Anterior cingulate cortex (tissue), 58 donors: ENCODE data around the gene EEF1B2.
"Not testable (repeated sequence)": the region's sequence is repeated elsewhere in the genome, so short reads cannot be mapped to it uniquely, and the experiment has no call there.

Experiments
- DNase-seq, 58 donors: peaks; one replicate each; lab custom pipeline; 2025; lab: John Stamatoyannopoulos, UW

EEF1B2 gene

DNA sequence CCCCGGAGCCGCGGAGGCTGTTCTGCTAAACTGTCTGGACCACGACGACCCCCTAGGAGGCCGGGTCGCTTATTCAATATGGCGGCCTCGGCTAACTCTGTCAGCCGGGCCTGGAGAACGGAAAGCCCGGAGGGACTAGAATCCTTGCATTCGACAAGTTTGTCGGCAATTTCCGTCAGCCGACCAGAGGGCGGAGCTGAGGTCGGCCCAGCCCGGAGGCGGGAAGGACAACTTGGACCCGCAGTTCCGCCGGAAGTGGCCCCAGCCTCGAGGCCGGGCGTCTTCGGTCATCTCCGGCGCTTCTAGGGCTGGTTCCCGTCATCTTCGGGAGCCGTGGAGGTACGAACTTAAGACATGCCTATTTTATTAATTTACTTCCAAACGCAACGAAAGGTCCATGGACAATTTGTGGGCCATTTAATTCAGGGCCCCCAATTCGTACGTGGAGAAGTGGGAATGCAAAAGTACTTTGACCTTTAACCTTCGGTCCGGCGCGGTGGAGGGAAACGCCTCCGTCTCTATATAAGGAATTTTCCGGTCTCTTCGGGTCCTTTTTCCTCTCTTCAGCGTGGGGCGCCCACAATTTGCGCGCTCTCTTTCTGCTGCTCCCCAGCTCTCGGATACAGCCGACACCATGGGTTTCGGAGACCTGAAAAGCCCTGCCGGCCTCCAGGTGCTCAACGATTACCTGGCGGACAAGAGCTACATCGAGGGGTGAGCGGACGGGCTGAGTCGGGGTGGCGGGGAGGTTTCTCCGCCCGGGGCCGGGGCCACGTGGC, at the start of gene EEF1B2, which contains the start of gene NDUFS1:
EEF1B2 (plus strand) TSS at position 550 of the 779 bp plus-strand sequence; CDS start at position 635, 85 bp downstream.
NDUFS1 (minus strand) TSS at position 99 of the 779 bp plus-strand sequence. CDS start 5,766 bp downstream, outside the sequence.
- DNase-seq = peak; percentile 50 to 99 (median 97)

- no peak for DNase-seq
These were observed 47.6 kb upstream of the EEF1B2 start for GRCh38 chr2:206112108-206112507.

- no peak for DNase-seq
These were observed 46.7 kb upstream of the EEF1B2 start for GRCh38 chr2:206112846-206113547.

DNA sequence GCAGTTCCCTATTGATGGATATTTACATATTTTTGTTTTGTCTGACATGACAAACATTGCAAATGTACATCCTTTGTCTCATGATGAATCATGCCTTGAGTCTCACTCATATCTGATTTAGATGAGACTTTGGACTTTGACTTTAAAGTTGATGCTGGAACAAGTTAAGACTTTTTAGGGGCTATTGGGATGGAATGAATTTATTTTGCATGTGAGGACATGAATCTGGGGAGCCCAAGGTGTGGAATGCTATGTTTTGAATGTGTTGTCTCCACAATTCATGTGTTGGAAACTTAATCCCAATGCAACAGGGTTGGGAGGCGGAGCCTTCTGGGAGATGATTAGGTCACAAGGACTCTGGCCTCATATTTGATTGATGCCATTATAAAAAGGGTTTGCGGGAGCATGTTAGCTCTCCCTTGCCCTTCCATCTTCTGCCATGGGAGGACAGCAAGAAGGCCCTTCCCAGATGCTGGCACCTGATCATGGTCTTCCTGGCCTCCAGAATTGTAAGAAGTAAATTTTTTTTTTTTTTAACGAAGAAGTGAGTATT, 44.6 kb upstream of the EEF1B2 start:
- DNase-seq = no peak

- no peak for DNase-seq
These were observed 43.4 kb upstream of the EEF1B2 start for GRCh38 chr2:206116278-206116677.

- not testable (repeated sequence) for DNase-seq
These were observed 37.1 kb upstream of the EEF1B2 start for GRCh38 chr2:206122569-206122968.

- no peak for DNase-seq
These were observed 33.8 kb upstream of the EEF1B2 start for GRCh38 chr2:206125901-206126300.

- DNase-seq = no peak
These were observed 32.0 kb upstream of the EEF1B2 start for GRCh38 chr2:206127656-206128055.

- peak in 1 of 58 donors; percentile 1 for DNase-seq
These were observed 16.2 kb upstream of the EEF1B2 start for GRCh38 chr2:206143451-206143850.

GRCh38 chr2:206144383-206144782, 15.3 kb upstream of the EEF1B2 start:
- no peak for DNase-seq

- no peak for DNase-seq
These were observed 14.0 kb upstream of the EEF1B2 start for GRCh38 chr2:206145665-206146064.

- DNase-seq = no peak
These were observed 10.4 kb upstream of the EEF1B2 start for GRCh38 chr2:206149330-206149729.

GRCh38 chr2:206150168-206150567, 9.5 kb upstream of the EEF1B2 start:
- DNase-seq = no peak

GRCh38 chr2:206150631-206151030, 9.1 kb upstream of the EEF1B2 start:
- no peak for DNase-seq

GRCh38 chr2:206154197-206154596, 5.5 kb upstream of the EEF1B2 start:
- DNase-seq = no peak

DNA sequence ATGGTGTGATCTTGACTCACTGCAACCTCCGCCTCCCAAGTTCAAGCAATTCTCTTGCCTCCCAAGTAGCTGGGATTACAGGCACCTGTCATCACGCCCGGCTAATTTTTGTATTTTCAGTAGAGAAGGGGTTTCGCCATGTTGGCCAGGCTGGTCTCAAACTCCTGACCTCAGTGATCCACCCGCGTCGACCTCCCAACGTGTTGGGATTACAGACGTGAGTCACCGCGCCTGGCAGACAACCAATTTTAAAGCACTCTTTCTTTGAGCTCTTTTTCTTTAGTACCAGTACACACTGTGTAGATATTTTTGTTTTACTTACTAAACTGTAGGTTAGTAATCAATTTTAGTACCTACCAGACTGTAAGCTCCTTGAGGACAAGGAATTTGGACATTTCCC, 2.7 kb upstream of the EEF1B2 start:
- not testable (repeated sequence) for DNase-seq

- peak in 2 of 58 donors; percentile 26 to 55 for DNase-seq
These were observed 941 bp upstream of the EEF1B2 start for GRCh38 chr2:206158563-206159345.

DNA sequence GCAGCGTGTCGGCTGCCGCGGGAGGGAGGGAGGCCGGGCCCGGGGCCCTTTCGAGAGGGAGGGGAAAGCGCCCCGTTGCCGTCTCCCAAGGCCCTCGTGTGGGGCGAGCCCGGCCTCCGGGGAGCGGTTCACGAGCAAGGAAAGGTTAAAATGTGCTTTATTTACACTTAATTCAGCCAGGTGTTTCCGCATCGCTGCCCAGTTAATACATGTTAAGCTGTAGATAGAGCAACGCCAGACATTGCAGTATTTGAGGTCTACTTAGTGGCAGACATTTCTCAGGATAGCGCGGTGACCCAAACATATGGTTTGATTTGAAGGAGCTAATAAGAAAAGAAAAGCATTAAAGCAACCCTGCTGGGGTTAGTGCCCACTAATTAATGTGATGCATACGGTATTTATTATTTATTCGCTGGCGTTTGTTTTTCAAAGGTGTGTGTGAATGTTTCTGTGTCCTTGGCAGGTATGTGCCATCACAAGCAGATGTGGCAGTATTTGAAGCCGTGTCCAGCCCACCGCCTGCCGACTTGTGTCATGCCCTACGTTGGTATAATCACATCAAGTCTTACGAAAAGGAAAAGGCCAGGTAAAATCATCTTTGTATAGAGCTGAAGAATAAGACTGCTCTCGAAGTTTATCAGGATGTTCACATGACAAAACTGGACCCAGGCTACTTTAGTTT, 571 bp downstream of the EEF1B2 start:
- DNase-seq = peak in 3 of 58 donors; percentile 33 to 54 (median 53)

- no peak for DNase-seq
These were observed 1.1 kb downstream of the EEF1B2 start for GRCh38 chr2:206160807-206161179.

DNA sequence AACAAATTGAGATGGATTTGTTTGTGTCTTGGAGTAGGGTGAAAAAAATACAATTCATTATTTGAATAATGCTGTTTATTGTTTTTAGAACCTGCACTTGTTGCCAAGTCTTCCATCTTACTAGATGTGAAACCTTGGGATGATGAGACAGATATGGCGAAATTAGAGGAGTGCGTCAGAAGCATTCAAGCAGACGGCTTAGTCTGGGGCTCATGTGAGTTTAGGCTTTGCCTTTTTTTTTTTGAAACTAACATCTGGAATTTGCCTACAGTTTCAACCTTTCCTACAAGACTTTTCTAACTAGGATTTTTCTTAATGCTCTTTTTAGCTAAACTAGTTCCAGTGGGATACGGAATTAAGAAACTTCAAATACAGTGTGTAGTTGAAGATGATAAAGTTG, 2.7 kb downstream of the EEF1B2 start:
- DNase-seq = not testable (repeated sequence)
